DND-41 (cell line): Measurements from ENCODE around the gene CRACDL.

Experiments
- ATAC-seq: fragments of 200-7000 bp; cut with Tn5 transposase; 3 replicates; pipeline ENCODE4 v1.9.1; 2021; ENCODE audit warnings: low read depth; ENCODE audit not compliant: insufficient read depth
- DNase-seq: peaks from one replicate; pipeline ENCODE4 v3.0.0-alpha.2; 2020
- H2AFZ ChIP-seq: 2 replicates; pipeline ENCODE4 v1.6.0; 2012; ENCODE audit warnings: low read depth, low read length
- H3K27ac ChIP-seq: 2 replicates; pipeline ENCODE4 v1.5.1; 2012; ENCODE audit warnings: low read length, inconsistent platforms
- H3K27me3 ChIP-seq: fragments of 200-600 bp; sonication (generic); 2 replicates; pipeline ENCODE4 v1.6.0; 2012; ENCODE audit warnings: low read length, mild to moderate bottlenecking, inconsistent platforms; ENCODE audit not compliant: insufficient read depth, poor library complexity
- H3K36me3 ChIP-seq: 2 replicates; pipeline ENCODE4 v1.5.1; 2012; ENCODE audit warnings: low read length, inconsistent platforms; ENCODE audit not compliant: insufficient read depth
- H3K4me1 ChIP-seq: 2 replicates; pipeline ENCODE4 v1.5.1; 2012; ENCODE audit warnings: mild to moderate bottlenecking, low read length; ENCODE audit not compliant: insufficient read depth
- H3K4me2 ChIP-seq: 2 replicates; pipeline ENCODE4 v1.6.0; 2012; ENCODE audit warnings: mild to moderate bottlenecking, moderate library complexity, low read length, inconsistent platforms; ENCODE audit not compliant: insufficient read depth
- H3K4me3 ChIP-seq, 2 experiments: fragments of 200-600 bp in 1 of 2; shearing (Covaris generic) in 1 of 2; 2 replicates each; pipeline ENCODE4 v1.5.1; 2012 to 2016; ENCODE audit warnings: inconsistent platforms in 2 of 2, low read length in 2 of 2, mild to moderate bottlenecking in 2 of 2, low read depth in 1 of 2, moderate library complexity in 1 of 2
- H3K79me2 ChIP-seq: 2 replicates; pipeline ENCODE4 v1.6.0; 2012; ENCODE audit warnings: low read length, inconsistent platforms; ENCODE audit not compliant: insufficient read depth
- H3K9ac ChIP-seq: 2 replicates; pipeline ENCODE4 v1.6.0; 2012; ENCODE audit warnings: low read depth, mild to moderate bottlenecking, inconsistent platforms, low read length, moderate library complexity
- H3K9me3 ChIP-seq: 2 replicates; pipeline ENCODE4 v1.5.1; 2012; ENCODE audit warnings: low read length, moderate library complexity, mild to moderate bottlenecking, inconsistent platforms; ENCODE audit not compliant: insufficient read depth, severe bottlenecking
- H4K20me1 ChIP-seq: 2 replicates; pipeline ENCODE4 v1.6.0; 2012; ENCODE audit warnings: low read length; ENCODE audit not compliant: insufficient read depth
- CTCF ChIP-seq: IDR thresholded peaks from 2 replicates; pipeline ENCODE4 v1.5.1; 2012; ENCODE audit warnings: borderline replicate concordance, low read length, moderate library complexity, mild to moderate bottlenecking; ENCODE audit not compliant: poor library complexity, severe bottlenecking; ENCODE audit errors: extremely low read depth
- EZH2 ChIP-seq: IDR thresholded peaks from 3 replicates; pipeline ENCODE4 v1.6.1; 2012; ENCODE audit warnings: borderline replicate concordance, low read depth, mild to moderate bottlenecking, moderate library complexity, low read length, inconsistent platforms; ENCODE audit not compliant: severe bottlenecking

Gene CRACDL

GRCh38 chr2:98800330-98801064 lies 135.5 kb downstream of the CRACDL start:
- no peak overlapping the region for H3K4me2 ChIP-seq

DNA sequence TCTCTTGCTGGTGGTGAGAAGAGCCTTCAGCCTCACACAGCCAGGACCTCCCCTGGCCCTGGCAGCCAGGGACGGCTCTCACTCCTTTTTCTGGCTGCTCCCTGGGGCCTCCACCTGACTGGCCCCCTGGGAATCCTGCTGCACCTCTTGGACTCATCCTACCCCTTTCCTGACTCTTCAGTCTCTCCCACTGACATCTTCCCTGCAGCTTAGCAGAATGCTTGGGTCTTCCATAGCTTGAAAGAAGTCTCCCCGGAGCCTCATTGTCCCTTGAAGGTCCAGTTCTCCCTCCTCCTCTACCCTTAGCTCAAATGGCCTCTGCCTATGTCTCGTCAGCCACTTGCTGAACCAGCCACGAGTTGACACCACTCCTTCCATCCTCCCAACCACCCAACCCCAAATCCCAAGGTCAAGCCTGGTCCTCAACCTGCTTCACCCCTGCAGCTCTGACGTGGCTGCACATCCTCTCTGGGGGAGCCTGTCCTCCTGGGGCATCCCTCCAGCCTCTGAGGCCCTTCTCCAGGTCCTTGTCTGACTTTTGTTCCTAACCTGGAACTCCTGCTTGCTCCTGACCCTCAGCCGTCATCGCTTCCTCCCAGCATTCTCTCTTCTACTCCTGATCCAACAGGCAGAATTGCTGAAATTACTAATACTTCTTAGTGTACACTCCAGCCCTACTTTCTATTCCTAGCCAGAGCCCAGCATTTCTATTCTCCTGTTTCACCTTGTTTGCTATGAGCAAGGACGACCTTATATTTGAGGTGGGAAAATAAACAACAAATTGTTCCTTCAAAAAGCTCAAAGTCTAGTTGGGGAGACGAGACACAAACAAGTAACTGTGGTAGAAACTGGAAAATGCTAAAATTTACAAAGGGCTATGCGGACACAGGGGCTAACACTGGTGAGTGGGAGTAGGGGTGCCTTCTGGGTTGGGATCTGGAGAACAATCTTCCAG lies 136.4 kb downstream of the CRACDL start:
- Histone ChIP-seq H3K36me3 (no peaks in the 10 kb centered on the region), H3K79me2 (no peaks in the 10 kb centered on the region), H4K20me1 (no peaks in the 10 kb centered on the region), H3K4me3 (no peak overlapping the region), H3K27ac (no peak overlapping the region), H3K4me1 (0 out of 2 replicates have a peak, but pooled peaks cover 4% of the 10 kb centered on the region), H2AFZ (no peak overlapping the region), H3K27me3 (no peaks in the 10 kb centered on the region), H3K9ac (no peak overlapping the region), H3K4me2 (no peak overlapping the region), H3K9me3 (no peaks in the 10 kb centered on the region)
- no peak for DNase-seq
- ATAC-seq = no peak
- TF ChIP-seq CTCF (no peak), EZH2 (no peak)

More at GRCh38 chr2:98800330-98801064, 135.5 kb downstream of the CRACDL start:
- Histone ChIP-seq H4K20me1 (no peaks in the 10 kb centered on the region), H3K36me3 (no peaks in the 10 kb centered on the region), H3K9me3 (no peaks in the 10 kb centered on the region), H3K27ac (no peak overlapping the region), H3K9ac (no peak overlapping the region), H3K27me3 (no peaks in the 10 kb centered on the region), H3K79me2 (no peaks in the 10 kb centered on the region), H2AFZ (no peak overlapping the region), H3K4me1 (0 out of 2 replicates have a peak, but pooled peaks cover 4% of the 10 kb centered on the region), H3K4me3 (no peak overlapping the region)
- DNase-seq (no peak), ATAC-seq (no peak)
- TF ChIP-seq EZH2 = no peak
- no peak for TF ChIP-seq CTCF

- no peak overlapping the region for H2AFZ ChIP-seq
Measured at GRCh38 chr2:98796775-98797544, 139.1 kb downstream of the CRACDL start.

More at GRCh38 chr2:98796775-98797544, 139.1 kb downstream of the CRACDL start:
- 0 out of 2 replicates have a peak, but pooled peaks cover 4% of the 10 kb centered on the region for H3K4me1 ChIP-seq
- no peak overlapping the region for H3K9ac ChIP-seq
- no peaks in the 10 kb centered on the region for H3K79me2 ChIP-seq
- no peaks in the 10 kb centered on the region for H3K27me3 ChIP-seq
- H4K20me1 ChIP-seq = no peaks in the 10 kb centered on the region
- DNase-seq (no peak), ATAC-seq (no peak)
- H3K4me2 ChIP-seq = no peak overlapping the region
- no peak overlapping the region for H3K4me3 ChIP-seq
- no peaks in the 10 kb centered on the region for H3K36me3 ChIP-seq
- no peaks in the 10 kb centered on the region for H3K9me3 ChIP-seq
- TF ChIP-seq CTCF (no peak), EZH2 (no peak)
- no peak overlapping the region for H3K27ac ChIP-seq
